Non-pigmented ciliary epithelial cell (primary cell): ENCODE data around the gene C19orf33.
A peak's percentile ranks its signal among the peaks of the same experiment; 100 is the strongest.

Experiments
- DNase-seq: peaks from one replicate; pipeline ENCODE4 v3.0.0-alpha.2; 2010; ENCODE audit warnings: low read depth

The C19orf33 gene

DNA sequence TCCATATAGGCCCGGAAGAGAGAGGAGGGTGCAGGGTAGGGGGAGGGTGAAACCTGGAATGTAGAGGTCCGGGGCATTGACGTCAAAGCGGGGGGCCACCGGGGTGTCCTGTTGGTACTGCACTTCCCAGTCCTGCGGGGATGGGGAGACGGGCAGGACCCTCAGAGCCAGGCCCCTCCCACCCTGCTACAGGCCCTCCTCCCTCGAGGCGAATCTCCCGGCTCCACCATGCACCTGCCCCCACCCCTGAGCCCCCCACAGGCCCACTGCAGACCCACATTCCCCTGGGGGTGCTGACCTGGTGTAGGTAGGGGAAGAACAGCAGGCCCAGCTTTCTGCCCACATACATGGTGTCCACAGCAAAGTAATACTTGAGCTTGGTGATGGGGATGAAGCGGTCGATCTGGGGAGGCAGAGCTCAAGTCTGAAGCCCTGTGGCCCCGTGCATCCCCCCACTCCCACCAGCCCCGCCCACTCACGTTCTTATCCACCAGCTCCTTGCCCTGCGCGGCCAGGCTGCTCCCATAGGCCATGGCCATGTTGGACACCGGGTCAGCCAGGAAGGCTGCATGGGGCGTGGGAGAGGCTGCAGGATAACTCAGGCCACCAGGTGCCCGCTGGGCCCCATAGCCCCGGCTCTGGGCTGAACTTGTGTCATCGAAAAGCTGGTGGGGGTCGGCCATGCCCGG, 5.0 kb downstream of the C19orf33 start:
- DNase-seq: no peak

DNA sequence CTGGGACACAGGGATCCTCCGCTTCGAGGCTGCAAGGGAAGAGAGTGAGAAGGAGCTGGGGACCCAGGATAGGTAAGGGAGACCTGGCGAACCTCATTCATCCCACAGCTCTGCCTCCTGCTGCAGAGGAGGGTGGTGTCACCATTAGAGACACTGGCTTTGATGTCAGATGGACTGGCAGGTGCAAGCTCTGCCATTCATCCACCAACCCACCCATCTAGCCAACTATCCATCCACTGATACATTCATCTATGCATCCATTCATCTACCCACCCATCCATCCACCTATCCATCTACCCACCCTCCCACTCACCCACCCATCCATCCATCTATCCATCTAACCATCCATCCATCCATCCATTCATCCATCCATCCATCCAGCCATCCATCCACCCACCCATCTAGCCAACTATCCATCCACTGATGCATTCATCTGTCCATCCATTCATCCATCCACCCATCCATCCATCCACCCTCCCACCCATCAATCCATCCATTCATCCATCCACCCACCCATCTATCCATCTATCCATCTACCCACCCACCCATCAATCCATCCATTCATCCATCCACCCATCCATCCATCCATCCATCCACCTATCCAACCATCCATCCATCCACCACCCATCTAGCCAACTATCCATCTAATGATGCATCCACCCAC, 5.7 kb downstream of the C19orf33 start:
- no peak for DNase-seq

DNA sequence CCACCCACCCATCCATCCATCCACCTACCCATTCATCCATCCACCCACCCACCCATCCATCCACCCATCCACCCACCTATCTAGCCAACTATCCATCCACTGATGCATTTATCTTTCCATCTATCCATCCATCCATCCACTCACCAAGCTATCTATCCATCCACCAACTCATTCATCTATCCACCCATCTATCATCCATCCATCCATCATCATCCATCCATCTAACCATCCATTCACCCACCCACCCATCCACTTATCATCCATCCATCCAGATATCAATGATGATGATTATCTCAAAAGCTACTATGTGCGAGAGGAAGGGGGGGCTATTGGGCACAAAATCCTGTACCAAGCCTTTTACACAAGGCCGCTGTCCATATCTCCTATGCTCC, 6.2 kb downstream of the C19orf33 start:
- no peak for DNase-seq

DNA sequence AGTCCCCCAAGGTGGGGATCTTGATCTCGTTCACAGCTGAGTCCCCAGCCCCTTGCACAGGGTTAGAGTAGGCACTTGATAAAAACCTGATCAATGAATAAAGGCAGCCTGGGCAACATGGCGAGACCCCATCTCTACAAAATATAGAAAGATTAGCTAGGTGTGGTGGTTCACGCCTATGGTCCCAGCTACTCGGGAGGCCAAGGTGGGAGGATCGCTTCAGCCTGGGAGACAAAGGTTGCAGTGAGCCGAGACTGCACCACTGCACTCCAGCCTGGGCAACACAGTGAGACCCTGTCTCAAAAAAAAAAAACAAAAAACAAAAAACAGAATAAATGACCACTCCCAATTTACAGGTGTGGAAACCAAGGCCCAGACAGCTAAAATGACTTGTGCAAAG, 6.9 kb downstream of the C19orf33 start:
- no peak for DNase-seq

DNA sequence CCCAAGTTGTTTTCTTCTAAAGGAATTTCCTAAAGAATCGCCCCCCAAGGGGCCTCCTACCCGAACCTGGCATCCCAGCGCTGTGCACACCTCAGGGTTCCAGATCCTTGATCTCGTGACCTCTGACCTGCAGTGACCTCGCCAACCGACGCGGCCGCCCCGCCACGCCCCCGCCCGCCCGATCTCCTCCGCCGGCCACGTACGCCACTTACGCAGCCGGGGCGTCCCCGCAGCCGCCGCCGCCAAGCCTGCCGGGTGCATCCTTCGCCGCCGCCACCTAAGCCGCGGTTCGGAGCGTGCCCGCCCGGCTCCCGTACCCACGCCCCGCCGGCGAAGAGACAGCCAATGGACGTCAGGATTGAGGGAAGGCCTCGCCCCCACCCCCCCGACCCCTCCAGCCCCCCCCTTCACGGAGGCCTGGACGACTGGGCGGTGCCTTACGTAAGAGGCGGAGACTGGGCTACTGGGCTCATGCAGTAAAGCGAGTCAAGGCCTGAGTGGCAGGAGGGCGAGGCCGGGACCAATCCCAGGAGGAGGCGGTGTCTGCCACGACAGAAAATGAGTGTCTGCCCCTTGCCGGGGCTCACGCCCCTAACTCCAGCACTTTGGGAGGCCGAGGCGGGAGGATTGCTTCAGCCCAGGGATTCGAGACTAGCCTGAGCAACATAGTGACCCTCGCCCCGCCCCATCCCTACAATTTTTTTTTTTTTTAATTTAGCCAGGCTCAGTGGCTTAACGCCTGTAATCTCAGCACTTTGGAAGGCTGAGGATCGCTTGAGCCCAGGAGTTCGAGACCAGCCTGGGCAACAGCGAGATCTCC, 11.8 kb downstream of the C19orf33 start, which contains the start of gene YIF1B:
Gene YIF1B (minus strand): TSS at position 291 of the 820 bp plus-strand sequence. CDS start 30 bp downstream, at position 261.
- peak; percentile 91 for DNase-seq

DNA sequence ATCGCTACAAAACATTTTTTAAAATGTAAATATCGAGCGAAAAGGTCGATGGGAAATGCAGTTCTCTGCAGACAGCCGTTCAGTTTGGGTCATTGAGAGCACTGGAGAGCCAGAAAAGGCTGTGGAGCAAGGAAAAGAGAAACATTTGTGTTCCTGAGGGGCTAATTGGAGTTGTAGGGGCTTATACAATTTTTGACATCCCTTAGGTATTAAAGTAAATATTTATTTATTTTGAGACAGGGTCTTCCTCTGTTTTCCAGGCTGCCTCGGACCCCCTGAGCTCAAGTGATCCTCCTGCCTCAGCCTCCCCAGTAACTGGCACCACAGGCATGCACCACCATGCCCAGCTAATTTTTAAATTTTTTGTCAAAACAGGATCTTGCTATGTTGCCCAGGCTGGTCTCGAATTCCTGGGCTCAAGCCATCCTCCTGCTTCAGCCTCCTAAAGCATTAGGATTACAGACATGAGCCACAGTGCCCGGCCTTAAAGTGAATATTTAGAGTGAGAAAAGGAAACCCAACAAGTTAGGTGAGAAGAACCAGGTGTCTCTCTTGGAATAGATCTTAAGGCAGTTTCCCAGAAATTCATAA, 12.5 kb downstream of the C19orf33 start:
- DNase-seq: no peak

DNA sequence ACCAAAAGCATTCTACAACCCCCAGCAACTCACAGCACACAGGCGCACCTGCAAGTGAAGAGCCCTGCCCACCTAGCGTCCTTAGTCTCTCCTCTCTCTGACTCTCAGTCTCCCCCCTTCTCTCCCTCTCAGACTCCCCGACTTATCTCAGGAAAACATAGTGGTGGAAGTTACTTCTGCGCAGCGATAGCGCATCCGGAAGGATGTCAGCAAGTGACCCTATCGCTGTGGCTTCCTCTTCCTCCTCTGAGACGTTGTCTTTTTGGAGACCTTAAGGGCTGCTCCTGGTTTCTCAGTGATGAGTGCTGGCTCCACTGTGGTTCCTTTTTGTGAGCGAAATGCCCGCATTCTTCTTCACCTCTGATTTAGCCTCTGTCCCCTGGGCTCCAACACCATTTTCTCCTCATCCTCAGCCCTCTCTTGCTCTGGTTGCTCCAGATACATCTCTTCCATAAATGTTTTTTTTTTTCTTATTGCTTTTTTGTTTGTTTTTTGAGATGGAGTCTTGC, 13.1 kb downstream of the C19orf33 start:
- no peak for DNase-seq

DNA sequence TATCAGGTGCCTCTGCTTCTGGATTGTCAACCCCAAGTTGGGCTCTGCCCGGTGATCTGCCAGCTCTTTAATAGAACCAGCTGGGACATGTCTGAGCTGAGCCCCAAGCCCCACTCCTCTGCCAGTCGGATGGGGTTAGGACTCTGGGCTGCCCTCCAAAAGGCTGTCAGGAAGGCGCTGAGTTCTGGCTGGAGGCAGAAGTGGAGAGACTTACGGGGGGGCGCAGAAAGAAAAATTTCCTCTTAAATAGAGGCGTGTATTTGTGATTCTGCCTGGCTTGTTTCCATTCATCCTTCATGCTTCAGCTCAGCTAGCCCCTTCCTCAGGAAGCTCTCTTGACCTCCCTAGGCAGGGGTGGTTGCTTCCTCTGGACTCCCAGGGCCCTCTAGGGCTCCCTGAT, 14.6 kb downstream of the C19orf33 start:
- DNase-seq: no peak

DNA sequence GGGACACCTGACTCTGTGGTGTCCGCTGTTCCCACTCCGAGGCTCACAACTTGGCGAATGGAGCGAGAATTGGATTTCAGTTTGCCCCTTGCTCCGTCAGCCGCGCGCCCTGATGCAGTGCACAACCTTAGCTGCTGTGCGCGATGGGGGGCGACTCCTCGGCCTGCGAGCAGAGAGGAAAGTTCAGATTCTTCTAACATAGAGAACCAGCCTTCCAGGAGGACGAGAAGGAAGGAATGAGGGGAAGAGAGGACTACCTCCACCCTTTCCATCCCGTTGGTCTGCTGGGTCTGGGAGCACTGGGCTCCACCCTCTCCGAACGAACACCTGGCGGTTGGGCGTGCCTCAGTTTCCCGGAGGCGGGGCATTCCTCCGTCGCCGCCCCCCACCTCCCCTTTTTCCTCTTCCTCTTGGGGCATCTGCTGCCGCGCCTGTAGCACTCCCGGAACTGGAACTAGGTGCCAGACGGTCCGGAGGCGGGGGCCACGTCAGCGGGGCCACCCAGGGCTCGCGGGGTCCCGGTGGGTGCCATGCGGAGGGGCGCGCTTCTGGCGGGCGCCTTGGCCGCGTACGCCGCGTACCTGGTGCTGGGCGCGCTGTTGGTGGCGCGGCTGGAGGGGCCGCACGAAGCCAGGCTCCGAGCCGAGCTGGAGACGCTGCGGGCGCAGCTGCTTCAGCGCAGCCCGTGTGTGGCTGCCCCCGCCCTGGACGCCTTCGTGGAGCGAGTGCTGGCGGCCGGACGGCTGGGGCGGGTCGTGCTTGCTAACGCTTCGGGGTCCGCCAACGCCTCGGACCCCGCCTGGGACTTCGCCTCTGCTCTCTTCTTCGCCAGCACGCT, 15.6 kb downstream of the C19orf33 start, which contains the start of gene KCNK6:
Gene KCNK6 (plus strand): TSS at position 425 of the 838 bp plus-strand sequence. CDS start 106 bp downstream, at position 531.
- DNase-seq: no peak

DNA sequence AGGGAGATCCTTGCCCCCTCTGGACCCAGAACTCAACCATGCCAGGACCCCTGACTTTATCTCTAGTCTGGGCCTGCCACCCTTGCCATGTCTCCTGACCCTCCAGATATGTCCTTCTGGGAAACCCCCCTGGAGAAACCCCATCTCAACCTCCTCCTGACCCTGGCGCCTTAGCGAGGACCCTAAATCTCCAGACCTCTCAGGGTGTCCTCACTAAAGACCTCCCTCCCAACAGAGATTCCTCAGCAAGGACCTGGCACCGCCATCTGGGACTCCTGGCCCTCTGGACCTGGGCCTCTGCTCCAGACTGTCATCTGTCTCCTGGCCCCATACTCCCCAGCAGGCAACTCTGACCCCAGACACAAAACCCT, 16.9 kb downstream of the C19orf33 start:
- DNase-seq: no peak

DNA sequence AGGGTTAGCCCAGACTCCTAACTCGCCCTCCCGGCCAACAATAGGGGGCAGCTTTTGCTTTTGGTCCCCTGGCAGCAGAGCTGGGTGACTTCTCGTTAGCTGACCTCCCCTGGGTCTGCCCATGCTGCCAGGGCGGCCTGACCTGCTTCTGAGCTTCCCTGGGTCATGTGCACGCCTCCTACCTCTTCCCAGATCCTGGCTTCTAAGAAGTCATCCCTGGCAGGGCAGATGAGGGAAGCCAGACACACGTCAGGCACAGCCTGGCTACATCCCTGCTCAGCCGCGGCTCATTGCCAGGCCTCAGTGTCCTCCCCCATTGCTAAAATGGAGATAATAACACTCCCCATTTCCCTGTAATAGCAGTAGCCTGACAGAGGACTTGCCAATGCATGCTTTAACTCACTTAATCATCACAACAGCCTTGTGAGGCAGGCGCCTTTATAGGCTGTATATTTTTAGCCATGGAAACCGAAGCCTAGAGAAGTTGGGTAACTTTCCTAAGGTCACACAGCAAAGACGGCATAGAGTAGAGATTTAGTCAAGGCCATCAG, 17.7 kb downstream of the C19orf33 start:
- no peak for DNase-seq

DNA sequence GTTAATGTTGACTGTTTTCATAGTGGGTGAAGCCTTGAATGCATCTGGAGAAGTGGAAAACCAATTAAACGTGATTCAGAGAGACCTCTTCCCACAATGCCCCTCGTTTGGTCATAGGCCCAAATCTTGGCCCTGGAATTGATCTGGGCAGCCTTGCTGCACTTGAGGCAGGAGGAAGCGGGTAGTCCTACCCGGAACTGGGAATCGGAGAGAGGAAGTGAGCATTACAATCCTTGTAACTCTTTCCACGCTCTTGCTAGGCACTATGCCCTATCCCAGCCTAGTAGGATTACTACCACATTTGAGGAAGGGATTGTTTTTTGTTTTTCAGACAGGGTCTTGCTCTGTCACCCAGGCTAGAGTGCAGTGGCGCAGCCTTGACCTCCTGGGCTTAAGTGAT, 19.2 kb downstream of the C19orf33 start:
- DNase-seq: no peak

DNA sequence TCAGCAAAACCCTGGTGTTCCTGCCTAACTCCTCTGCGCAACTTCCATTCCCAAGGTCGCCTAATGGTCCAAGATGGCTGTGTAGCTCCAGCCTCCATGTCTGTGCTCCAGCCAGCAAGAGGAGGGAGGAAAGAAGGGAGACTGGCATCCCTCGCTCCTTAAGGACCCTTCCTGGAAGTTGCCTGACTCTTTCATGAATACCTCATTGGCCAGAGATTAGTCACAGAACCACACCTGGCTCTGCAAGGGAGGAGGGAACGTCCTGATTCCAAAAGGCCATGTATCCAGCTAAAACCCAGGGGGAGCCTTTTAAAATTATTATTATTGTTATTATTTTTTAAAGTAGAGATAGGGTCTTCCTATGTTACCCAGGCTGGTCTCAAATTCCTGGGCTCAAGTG, 20.4 kb downstream of the C19orf33 start:
- DNase-seq: no peak

DNA sequence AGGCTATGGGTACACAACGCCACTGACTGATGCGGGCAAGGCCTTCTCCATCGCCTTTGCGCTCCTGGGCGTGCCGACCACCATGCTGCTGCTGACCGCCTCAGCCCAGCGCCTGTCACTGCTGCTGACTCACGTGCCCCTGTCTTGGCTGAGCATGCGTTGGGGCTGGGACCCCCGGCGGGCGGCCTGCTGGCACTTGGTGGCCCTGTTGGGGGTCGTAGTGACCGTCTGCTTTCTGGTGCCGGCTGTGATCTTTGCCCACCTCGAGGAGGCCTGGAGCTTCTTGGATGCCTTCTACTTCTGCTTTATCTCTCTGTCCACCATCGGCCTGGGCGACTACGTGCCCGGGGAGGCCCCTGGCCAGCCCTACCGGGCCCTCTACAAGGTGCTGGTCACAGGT, 22.5 kb downstream of the C19orf33 start:
- DNase-seq: no peak

DNA sequence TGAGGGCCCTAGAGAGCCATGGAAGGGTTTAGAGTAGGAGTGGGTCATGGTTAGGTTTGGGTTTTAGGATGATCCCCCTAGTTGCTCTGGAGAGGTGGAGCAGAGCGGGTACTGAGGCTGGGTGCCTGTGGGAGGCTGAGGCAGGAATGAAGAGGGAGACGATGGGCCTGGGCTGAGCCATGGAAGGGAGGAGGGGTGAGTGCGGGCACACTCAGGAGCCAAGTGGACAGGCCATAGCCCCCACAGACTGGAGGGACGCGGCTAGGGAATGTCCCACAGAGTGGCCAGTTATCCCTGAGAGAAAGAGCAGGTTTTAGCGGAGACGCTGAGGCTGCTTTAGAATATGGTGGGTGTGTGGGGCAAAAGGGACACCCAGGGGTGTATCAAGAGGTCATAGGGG, 25.6 kb downstream of the C19orf33 start:
- no peak for DNase-seq

DNA sequence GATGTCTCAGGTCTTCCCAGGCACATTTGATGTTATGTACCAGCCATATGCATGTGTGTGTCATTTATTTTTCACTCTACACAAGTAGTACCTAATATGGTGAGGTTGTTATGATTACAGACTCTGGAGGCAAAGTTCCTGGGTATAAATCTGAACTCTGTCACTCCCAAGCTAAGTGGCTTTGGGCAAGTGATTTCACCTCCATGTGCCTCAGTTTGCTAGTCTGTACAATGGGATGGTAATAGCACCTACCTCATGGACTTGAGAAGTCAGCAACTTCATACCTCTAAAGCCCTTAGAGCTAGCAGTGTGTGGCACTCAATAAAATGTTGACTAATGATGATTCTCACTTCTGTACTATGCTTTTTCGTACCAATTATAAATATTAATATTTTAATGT, 27.7 kb downstream of the C19orf33 start:
- no peak for DNase-seq

DNA sequence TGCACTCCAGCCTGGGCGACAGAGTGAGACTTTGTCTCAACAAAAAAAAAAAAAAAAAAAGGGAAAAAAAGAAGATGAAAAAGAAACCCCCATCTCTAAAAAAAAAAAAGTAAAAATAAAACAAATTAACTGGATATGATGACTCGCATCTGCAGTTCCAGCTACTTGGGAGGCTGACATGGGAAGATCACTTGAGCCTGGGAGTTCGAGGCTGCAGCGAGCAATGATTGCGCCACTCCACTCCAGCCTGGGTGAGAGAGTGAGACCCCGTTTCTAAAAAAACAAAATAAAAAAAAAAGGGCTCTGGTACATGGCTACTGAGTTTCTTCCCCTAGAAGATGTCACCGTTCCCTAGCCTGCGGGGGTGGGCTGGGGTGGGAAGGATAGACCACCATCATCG, 29.2 kb downstream of the C19orf33 start:
- DNase-seq: no peak

DNA sequence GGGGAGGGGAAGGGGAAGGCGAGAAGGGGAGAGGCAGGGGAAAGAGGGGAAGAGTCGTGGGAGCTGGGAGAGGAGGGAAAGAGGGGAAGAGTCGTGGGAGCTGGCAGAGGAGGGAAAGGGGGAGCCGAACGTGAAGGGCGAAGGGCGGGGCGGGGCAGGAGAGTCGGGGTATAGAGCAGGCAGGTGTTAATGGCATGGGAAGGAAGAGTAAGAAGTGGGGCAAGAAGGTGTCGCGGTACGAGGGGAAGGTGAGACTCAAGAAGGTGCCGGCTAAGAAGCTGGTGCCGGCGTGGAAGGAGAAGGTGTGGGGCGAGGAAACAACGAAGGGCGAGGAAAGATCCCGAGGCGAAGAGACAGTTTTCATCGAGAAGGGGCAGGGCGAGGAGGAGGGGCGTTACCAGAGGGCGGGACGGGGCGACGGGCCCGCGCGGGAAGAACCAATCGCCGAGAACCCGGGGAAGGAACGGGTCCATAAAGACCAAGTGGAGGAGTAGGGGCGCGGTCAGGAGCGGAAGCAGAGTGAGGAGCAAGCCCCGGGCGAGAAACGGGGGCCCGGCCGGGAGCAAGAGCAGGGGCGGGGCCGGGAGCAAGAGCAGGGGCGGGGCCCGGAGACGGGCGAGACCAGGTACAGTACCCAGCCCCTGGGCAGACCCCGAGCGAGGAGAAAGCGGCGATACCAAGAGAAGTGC, 32.0 kb downstream of the C19orf33 start:
- peak; percentile 81 for DNase-seq

DNA sequence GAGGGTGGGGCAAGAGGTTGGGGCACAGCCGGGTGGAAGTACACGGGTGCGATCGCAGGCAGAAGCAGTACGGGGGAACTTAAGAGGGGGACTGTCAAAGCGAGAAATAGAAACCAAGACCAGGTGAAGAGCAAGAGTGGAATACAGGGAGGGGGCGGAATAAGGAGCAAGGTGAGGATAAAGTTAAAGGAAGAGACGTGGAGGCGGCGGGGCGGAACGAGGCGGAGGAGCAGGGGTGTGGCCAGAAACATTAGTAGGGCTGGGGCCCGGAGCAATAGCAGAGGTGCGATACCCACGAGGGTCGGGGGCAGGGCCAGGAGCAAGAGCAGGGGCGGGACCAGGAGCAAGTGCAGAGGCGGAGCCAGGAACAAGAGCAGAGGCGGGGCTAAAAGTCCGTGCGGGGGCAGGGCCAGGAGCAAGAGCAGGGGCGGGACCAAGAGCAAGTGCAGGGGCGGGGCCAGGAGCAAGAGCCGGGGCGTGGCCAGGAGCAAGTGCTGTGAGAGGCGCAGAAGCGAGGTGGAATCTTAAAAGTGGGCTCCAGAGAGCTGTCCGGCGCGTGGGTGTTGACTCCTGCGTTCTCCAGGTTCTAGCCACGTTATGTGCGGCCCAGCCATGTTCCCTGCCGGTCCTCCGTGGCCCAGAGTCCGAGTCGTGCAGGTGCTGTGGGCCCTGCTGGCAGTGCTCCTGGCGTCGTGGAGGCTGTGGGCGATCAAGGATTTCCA, 32.7 kb downstream of the C19orf33 start:
- DNase-seq: peak; percentile 72

DNA sequence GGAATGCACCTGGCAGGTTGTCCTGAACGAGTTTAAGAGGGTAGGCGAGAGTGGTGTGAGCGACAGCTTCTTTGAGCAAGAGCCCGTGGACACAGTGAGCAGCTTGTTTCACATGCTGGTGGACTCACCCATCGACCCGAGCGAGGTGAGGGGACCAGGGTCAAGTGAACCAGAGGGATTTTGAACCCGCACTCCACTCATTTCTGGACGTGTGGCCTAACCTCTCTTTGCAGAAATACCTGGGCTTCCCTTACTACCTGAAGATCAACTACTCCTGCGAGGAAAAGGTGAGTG, 33.3 kb downstream of the C19orf33 start:
- no peak for DNase-seq
